RWPE2 (cell line): ENCODE results near the gene MRGPRX3.

Source experiments
- ATAC-seq: fragments of 200-7000 bp; cut with Tn5 transposase; 3 replicates; pipeline ENCODE4 v1.9.1; 2021; ENCODE audit warnings: low read depth
- DNase-seq: peaks from one replicate; pipeline ENCODE4 v3.0.0-alpha.2; 2020; ENCODE audit warnings: low spot score
- H3K27ac ChIP-seq: fragments of 450-650 bp; 2 replicates; pipeline ENCODE4 v1.5.1; 2017; ENCODE audit warnings: mild to moderate bottlenecking; ENCODE audit not compliant: poor library complexity, severe bottlenecking
- H3K27me3 ChIP-seq: fragments of 250-450 bp; sonication (Bioruptor Pico); 2 replicates; pipeline ENCODE4 v1.5.1; 2021; ENCODE audit warnings: mild to moderate bottlenecking, moderate library complexity; ENCODE audit not compliant: insufficient read depth, poor library complexity, severe bottlenecking
- H3K36me3 ChIP-seq: fragments of 250-450 bp; sonication (Bioruptor Pico); 2 replicates; pipeline ENCODE4 v1.5.1; 2020; ENCODE audit warnings: low read depth, mild to moderate bottlenecking, moderate library complexity
- H3K4me1 ChIP-seq: fragments of 250-450 bp; sonication (Bioruptor Pico); 2 replicates; pipeline ENCODE4 v1.5.1; 2021; ENCODE audit warnings: mild to moderate bottlenecking, moderate library complexity; ENCODE audit not compliant: insufficient read depth, poor library complexity, severe bottlenecking
- H3K4me3 ChIP-seq: fragments of 250-450 bp; sonication (Bioruptor Pico); 2 replicates; pipeline ENCODE4 v1.5.1; 2021; ENCODE audit warnings: mild to moderate bottlenecking, moderate library complexity; ENCODE audit not compliant: severe bottlenecking
- H3K9me3 ChIP-seq: fragments of 250-450 bp; sonication (Bioruptor Pico); 2 replicates; pipeline ENCODE4 v1.5.1; 2021; ENCODE audit warnings: mild to moderate bottlenecking, moderate library complexity; ENCODE audit not compliant: severe bottlenecking
- CTCF ChIP-seq: fragments of 450-650 bp; IDR thresholded peaks from one replicate; pipeline ENCODE4 v1.5.1; 2017; ENCODE audit warnings: mild to moderate bottlenecking, moderate library complexity; ENCODE audit not compliant: poor library complexity, severe bottlenecking

The MRGPRX3 gene

GRCh38 chr11:18100926-18101656 lies 31.3 kb upstream of the MRGPRX3 start:
- Histone ChIP-seq H3K27me3 (no peaks in the 10 kb centered on the region), H3K4me1 (peaks cover 6% of the 10 kb centered on the region), H3K27ac (no peak overlapping the region), H3K9me3 (no peaks in the 10 kb centered on the region), H3K4me3 (no peak overlapping the region), H3K36me3 (peaks cover 66% of the 10 kb centered on the region)
- no peak for DNase-seq
- ATAC-seq, result no peak
- TF ChIP-seq CTCF, result no peak

- DNase-seq (no peak), ATAC-seq (no peak)
- peaks cover 11% of the 10 kb centered on the region for H3K4me1 ChIP-seq
- no peak for TF ChIP-seq CTCF
- H3K27ac ChIP-seq, result no peak overlapping the region
- peaks cover 37% of the 10 kb centered on the region for H3K36me3 ChIP-seq
- H3K27me3 ChIP-seq, result no peaks in the 10 kb centered on the region
- no peaks in the 10 kb centered on the region for H3K9me3 ChIP-seq
- peak overlapping the region; percentile 89 for H3K4me3 ChIP-seq
Measured at GRCh38 chr11:18105086-18105801, 27.1 kb upstream of the MRGPRX3 start.

GRCh38 chr11:18105802-18106574 lies 26.4 kb upstream of the MRGPRX3 start, which contains the start of gene SAAL1:
Gene SAAL1, minus strand, starts transcription at chr11:18106082. Its CDS starts 41 bp downstream, at chr11:18106041.
- H3K27me3 ChIP-seq, result no peaks in the 10 kb centered on the region
- peak; percentile 84 for DNase-seq
- peak; percentile 95 for ATAC-seq
- H3K4me3 ChIP-seq, result peak within 1 kb of the TSS; percentile 89
- peaks cover 11% of the 10 kb centered on the region for H3K4me1 ChIP-seq
- peaks cover 30% of the 10 kb centered on the region for H3K36me3 ChIP-seq
- no peak within 1 kb of the TSS for H3K27ac ChIP-seq
- H3K9me3 ChIP-seq, result no peaks in the 10 kb centered on the region
- peak; percentile 96 for TF ChIP-seq CTCF

- peaks cover 11% of the 10 kb centered on the region for H3K4me1 ChIP-seq
- no peak overlapping the region for H3K27ac ChIP-seq
- no peaks in the 10 kb centered on the region for H3K9me3 ChIP-seq
- H3K4me3 ChIP-seq, result no peak overlapping the region
- TF ChIP-seq CTCF, result no peak
- peaks cover 23% of the 10 kb centered on the region for H3K36me3 ChIP-seq
- DNase-seq, result no peak
- 0 out of 3 replicates have a peak, but pooled peaks have one; percentile 26 for ATAC-seq
- H3K27me3 ChIP-seq, result no peaks in the 10 kb centered on the region
Measured at GRCh38 chr11:18106688-18107087, 25.7 kb upstream of the MRGPRX3 start.
